Measurements from ENCODE around the gene PLCB4. TPM values are rescaled to one million over a fixed set of nuclear protein-coding genes. Genes with fewer than 3 reads are reported as not detected.
A peak's percentile ranks its signal among the peaks of the same experiment; 100 is the strongest.

The PLCB4 gene
- total RNA-seq: 10 to 100 TPM; 15.3 to 24.1 TPM

DNA sequence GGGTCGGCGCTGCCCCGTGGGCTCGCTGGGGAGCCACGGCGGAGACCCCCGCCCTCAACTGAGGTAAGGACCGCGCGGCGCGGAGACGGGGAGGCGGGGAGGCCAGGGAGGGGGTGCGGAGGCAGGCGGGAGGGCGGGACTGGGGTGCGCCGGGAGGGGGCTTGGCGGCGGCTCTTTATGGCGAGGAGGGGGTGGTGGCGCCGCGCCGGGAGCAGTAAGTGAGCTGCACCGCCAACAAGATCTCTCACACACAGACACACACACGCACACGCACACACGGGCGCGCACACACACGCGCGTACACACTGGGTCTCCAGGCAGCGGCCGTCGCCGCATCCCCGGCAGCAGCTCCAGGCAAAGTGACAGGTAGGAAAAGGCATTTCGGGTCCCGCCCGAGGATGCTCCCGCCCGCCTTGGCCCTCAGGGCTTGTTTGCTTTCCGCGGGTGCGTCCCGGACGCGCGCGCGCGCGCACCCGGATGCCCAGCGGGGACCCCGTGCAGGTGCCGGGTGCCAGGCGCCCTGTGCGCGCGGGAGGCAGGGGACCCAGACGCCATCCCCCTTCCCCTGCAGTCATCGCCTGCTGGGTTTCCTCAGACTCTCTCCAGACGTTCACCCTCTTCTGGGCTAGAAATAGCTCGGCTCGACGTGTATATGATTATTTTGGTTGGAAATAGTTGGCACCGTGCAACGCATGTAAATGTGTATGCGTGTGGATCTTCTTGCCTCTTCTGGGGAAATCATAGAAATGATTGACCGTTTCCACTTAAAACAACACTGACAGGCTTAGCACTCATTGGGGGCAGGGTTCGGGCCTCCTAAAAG, at the start of gene PLCB4:
TSS of gene PLCB4 (plus strand) at position 247 of the 823 bp plus-strand sequence. CDS start 238,728 bp downstream, outside the sequence.
- H3K9me3 ChIP-seq: no peaks in the 10 kb centered on the region
- TF ChIP-seq, protein P1, sequence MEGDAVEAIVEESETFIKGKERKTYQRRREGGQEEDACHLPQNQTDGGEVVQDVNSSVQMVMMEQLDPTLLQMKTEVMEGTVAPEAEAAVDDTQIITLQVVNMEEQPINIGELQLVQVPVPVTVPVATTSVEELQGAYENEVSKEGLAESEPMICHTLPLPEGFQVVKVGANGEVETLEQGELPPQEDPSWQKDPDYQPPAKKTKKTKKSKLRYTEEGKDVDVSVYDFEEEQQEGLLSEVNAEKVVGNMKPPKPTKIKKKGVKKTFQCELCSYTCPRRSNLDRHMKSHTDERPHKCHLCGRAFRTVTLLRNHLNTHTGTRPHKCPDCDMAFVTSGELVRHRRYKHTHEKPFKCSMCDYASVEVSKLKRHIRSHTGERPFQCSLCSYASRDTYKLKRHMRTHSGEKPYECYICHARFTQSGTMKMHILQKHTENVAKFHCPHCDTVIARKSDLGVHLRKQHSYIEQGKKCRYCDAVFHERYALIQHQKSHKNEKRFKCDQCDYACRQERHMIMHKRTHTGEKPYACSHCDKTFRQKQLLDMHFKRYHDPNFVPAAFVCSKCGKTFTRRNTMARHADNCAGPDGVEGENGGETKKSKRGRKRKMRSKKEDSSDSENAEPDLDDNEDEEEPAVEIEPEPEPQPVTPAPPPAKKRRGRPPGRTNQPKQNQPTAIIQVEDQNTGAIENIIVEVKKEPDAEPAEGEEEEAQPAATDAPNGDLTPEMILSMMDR (IDR thresholded peaks at IDR 0.05): no peak
- H3K27ac ChIP-seq: peak within 1 kb of the TSS; percentile 76 to 81
- no peaks in the 10 kb centered on the region for H3K27me3 ChIP-seq (replicated peaks; ENCODE audit: insufficient read depth)
- no peak for ATAC-seq (ENCODE audit: insufficient number of reproducible peaks, low FRiP score, low read depth)
- peak within 1 kb of the TSS; percentile 77 for H3K4me3 ChIP-seq
- no peak for DNase-seq (ENCODE audit: low spot score)
- no peaks in the 10 kb centered on the region for H3K36me3 ChIP-seq
- H3K4me1 ChIP-seq (ENCODE audit: control insufficient read depth in 1 of 2, low read depth in 2 of 2): peaks cover 4 to 10% of the 10 kb centered on the region in 2 donors

DNA sequence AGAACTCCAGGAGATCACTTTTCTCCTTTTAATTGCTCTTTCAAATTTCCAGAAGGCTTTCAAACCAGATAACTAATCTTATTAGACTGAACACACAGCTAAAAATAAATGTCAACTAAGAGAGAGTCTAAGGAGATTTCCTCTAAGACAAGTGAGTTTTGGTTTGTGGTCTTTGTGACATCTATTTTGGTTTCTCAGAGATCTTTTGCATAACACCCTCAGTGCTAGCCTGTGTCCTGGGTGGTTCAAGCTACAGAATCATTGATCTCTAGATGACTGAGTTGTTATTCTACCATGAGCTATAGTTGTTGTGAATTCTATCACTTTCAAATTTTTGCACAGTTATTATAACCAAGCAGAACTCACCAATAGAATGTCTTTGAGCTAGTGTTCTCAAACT, 49.1 kb upstream of the PLCB4 start:
- ATAC-seq (ENCODE audit: insufficient number of reproducible peaks, low FRiP score, low read depth): no peak
- TF ChIP-seq, protein P1 (IDR thresholded peaks at IDR 0.05): no peak
- no peak overlapping the region for H3K4me3 ChIP-seq

DNA sequence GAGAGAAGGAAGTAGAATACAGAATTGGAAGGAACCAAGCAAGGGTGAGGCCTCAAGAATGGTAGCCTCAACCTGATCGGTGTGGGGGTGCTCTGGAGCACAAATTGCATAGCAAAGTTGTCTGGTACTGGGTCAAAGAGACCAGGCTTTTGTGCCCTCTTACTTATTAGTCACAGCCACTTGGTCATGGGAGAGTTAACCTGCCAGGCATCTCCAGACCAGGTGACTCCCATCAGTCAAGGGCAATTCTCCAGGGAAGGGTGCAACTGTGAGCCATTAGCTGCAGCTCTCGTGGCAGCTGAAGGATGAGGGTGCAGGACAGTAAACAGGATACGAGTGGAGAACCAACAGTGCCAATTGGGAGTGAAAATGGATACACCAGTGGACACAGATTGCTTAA, 47.7 kb upstream of the PLCB4 start:
- ATAC-seq (ENCODE audit: insufficient number of reproducible peaks, low FRiP score, low read depth): no peak
- no peaks in the 10 kb centered on the region for H3K4me1 ChIP-seq (ENCODE audit: control insufficient read depth in 1 of 2, low read depth in 2 of 2)

More for the DNA sequence above, 49.1 kb upstream of the PLCB4 start:
- Histone ChIP-seq H3K27me3 (replicated peaks; ENCODE audit: insufficient read depth) (no peaks in the 10 kb centered on the region), H3K36me3 (no peaks in the 10 kb centered on the region), H3K9me3 (no peaks in the 10 kb centered on the region), H3K27ac (no peak overlapping the region), H3K4me1 (ENCODE audit: control insufficient read depth in 1 of 2, low read depth in 2 of 2) (no peaks in the 10 kb centered on the region)
- DNase-seq (ENCODE audit: low spot score): no peak

DNA sequence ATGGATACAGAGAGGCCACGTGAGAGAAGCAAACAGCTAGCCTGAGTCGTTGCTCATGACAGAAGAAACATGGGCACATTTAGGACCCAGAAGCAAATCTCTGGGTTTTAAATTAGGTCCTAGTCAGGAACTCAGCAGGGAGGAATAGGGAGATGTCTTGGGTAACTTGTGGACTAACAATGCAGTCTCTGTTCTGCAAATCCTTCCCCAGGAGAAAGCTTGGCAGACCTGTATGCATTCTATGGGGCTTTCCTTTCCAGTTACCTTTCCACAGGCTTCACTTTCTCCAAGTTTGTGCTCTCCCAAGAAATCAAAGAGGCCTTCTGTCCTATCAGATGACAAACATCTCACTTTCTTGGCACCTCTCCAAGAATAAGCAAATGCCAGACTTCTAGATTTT, 47.2 kb upstream of the PLCB4 start:
- no peak for ATAC-seq (ENCODE audit: insufficient number of reproducible peaks, low FRiP score, low read depth)

More for the DNA sequence above, 47.7 kb upstream of the PLCB4 start:
- no peaks in the 10 kb centered on the region for H3K36me3 ChIP-seq
- DNase-seq (ENCODE audit: low spot score): no peak
- no peaks in the 10 kb centered on the region for H3K27me3 ChIP-seq (replicated peaks; ENCODE audit: insufficient read depth)
- H3K9me3 ChIP-seq: no peaks in the 10 kb centered on the region
- no peak overlapping the region for H3K27ac ChIP-seq
- no peak overlapping the region for H3K4me3 ChIP-seq
- TF ChIP-seq, protein P1 (IDR thresholded peaks at IDR 0.05): no peak

DNA sequence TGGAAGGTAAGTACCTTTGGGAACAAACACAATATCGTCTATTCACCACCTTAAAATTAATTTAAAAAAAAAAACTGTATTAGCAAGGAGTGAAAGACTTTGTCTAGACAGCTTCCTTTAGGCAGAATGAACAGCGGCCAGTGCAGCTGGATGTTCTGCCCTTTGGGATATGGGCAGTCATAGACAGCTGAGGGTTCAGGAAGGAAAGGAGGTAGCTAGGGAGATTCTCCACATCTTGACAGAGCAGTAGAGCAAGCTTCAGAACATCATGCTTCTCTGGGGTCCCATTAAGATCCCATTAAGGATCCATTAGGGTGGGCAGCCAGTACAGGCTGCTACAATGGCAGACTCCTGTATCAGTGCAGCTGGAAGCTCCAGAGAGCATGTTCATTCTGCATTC, 46.5 kb upstream of the PLCB4 start:
- no peak overlapping the region for H3K27ac ChIP-seq
- no peaks in the 10 kb centered on the region for H3K27me3 ChIP-seq (replicated peaks; ENCODE audit: insufficient read depth)
- no peaks in the 10 kb centered on the region for H3K9me3 ChIP-seq
- no peaks in the 10 kb centered on the region for H3K4me1 ChIP-seq (ENCODE audit: control insufficient read depth in 1 of 2, low read depth in 2 of 2)
- no peak for DNase-seq (ENCODE audit: low spot score)
- TF ChIP-seq, protein P1 (IDR thresholded peaks at IDR 0.05): no peak
- no peaks in the 10 kb centered on the region for H3K36me3 ChIP-seq
- no peak overlapping the region for H3K4me3 ChIP-seq
- ATAC-seq (ENCODE audit: insufficient number of reproducible peaks, low FRiP score, low read depth): no peak

More for the DNA sequence above, 47.2 kb upstream of the PLCB4 start:
- H3K9me3 ChIP-seq: no peaks in the 10 kb centered on the region
- no peak for DNase-seq (ENCODE audit: low spot score)
- no peaks in the 10 kb centered on the region for H3K27me3 ChIP-seq (replicated peaks; ENCODE audit: insufficient read depth)
- H3K36me3 ChIP-seq: no peaks in the 10 kb centered on the region
- no peaks in the 10 kb centered on the region for H3K4me1 ChIP-seq (ENCODE audit: control insufficient read depth in 1 of 2, low read depth in 2 of 2)
- no peak overlapping the region for H3K4me3 ChIP-seq
- TF ChIP-seq, protein P1 (IDR thresholded peaks at IDR 0.05): no peak
- no peak overlapping the region for H3K27ac ChIP-seq

Measured in thoracic aorta (tissue), 2 donors.